ENCODE results near the gene PIGB. TPM values are rescaled to one million over a fixed set of nuclear protein-coding genes. Genes with fewer than 3 reads are reported as not detected.

Gene PIGB
- total RNA-seq, 4 donors from 2014 or later, result 5.9 to 16.5 (median 13.0) TPM

DNA sequence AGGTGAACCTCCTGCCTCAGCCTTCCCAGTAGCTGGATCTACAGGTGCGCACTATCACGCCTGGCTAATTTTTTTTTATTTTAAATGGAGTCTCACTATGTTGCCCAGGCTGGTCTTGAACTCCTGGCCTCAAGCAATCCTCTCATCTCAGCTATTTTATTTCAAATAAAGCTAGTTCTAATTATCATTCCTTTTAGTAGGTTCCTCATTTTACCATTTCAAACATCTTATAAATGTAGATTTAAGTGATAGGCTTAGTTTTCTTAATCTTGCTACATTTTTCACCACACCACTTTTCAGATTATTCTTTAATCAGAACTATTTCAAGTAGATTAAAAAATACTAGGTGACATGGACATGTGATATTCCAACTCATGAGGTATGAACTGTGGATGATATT, 30.3 kb downstream of the PIGB start:
- Histone ChIP-seq H3K36me3 (peaks cover 0 to 28% (median 0%) of the 10 kb centered on the region in 3 donors), H3K4me3 (no peak overlapping the region), H3K9me3 (no peaks in the 10 kb centered on the region), H3K4me1 (peaks cover 0 to 4% (median 0%) of the 10 kb centered on the region in 3 donors), H3K27me3 (no peaks in the 10 kb centered on the region), H3K27ac (no peak overlapping the region)
- DNase-seq, result no peak
- no peak for TF ChIP-seq POLR2A (IDR thresholded peaks at IDR 0.05)
- TF ChIP-seq, protein P1, sequence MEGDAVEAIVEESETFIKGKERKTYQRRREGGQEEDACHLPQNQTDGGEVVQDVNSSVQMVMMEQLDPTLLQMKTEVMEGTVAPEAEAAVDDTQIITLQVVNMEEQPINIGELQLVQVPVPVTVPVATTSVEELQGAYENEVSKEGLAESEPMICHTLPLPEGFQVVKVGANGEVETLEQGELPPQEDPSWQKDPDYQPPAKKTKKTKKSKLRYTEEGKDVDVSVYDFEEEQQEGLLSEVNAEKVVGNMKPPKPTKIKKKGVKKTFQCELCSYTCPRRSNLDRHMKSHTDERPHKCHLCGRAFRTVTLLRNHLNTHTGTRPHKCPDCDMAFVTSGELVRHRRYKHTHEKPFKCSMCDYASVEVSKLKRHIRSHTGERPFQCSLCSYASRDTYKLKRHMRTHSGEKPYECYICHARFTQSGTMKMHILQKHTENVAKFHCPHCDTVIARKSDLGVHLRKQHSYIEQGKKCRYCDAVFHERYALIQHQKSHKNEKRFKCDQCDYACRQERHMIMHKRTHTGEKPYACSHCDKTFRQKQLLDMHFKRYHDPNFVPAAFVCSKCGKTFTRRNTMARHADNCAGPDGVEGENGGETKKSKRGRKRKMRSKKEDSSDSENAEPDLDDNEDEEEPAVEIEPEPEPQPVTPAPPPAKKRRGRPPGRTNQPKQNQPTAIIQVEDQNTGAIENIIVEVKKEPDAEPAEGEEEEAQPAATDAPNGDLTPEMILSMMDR (IDR thresholded peaks at IDR 0.05), result no peak
- WGBS, 2 donors, result 96 to 97% methylated on average over 2 of the region's 2 CpGs
- intact Hi-C loops (cut with DNase I), result no loop called here

DNA sequence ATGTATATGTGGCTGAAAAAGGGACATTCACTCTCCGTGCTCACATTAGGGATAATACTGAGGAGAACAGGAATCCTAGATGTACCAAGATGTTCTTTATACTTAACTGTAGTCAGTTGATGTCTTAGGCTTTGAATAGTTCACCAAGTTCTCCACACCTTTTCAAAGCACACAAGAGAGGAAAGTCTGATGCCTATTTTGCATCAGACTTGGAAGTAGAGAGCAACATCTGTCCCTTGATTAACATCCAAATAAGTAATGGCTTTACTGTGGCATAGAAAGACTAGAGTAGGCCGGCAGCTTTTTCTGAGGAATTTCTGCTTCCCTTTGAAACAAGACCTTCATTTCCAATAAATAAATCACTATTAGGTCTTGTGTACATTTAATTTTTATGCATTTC, 34.0 kb downstream of the PIGB start:
- peaks cover 0 to 51% (median 0%) of the 10 kb centered on the region in 3 donors for H3K36me3 ChIP-seq
- no peak overlapping the region for H3K27ac ChIP-seq
- H3K27me3 ChIP-seq, result no peaks in the 10 kb centered on the region
- intact Hi-C loops (cut with DNase I), result no loop called here
- no peak for DNase-seq
- H3K4me3 ChIP-seq, result no peak overlapping the region
- no peak for TF ChIP-seq POLR2A (IDR thresholded peaks at IDR 0.05)
- TF ChIP-seq, protein P1 (IDR thresholded peaks at IDR 0.05), result no peak
- 56 to 73% methylated on average over 2 of the region's 2 CpGs for WGBS, 2 donors
- H3K9me3 ChIP-seq, result no peaks in the 10 kb centered on the region
- H3K4me1 ChIP-seq, result no peaks in the 10 kb centered on the region

DNA sequence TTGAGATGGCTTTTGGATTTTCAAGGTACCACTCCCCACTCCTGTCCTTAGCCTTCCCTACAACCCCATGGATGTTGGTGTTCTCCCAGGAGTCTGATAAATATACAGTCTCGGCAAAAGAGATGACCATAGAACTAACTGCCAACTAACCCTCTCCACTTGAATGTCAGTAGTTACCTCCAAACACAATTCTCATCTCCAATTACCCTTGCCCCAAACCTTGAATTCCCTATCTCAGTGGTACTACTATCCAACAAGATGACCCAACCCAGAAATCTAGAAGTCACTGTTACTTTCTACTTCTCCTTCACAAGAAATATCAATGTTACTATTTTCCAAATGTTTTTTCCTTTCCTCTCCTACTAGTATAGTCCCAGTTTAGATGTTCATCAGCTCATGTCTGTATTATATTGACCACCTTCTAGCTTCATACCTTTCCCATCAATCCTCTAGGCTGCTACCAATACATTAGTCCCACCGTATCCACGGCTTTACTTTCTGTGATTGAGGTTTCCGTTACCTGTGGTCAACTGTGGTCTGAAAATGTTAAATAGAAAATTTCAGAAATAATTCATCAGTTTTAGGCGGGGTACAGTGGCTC, 38.1 kb downstream of the PIGB start:
- Histone ChIP-seq H3K4me3 (no peak overlapping the region), H3K36me3 (peaks cover 0 to 61% (median 0%) of the 10 kb centered on the region in 3 donors), H3K27ac (no peak overlapping the region), H3K9me3 (no peaks in the 10 kb centered on the region), H3K4me1 (no peaks in the 10 kb centered on the region), H3K27me3 (no peaks in the 10 kb centered on the region)
- no peak for TF ChIP-seq POLR2A (IDR thresholded peaks at IDR 0.05)
- TF ChIP-seq, protein P1 (IDR thresholded peaks at IDR 0.05), result no peak
- no peak for DNase-seq
- intact Hi-C loops (cut with DNase I), result no loop called here
- 93 to 96% methylated on average over 4 to 5 of the region's 5 CpGs for WGBS, 2 donors

DNA sequence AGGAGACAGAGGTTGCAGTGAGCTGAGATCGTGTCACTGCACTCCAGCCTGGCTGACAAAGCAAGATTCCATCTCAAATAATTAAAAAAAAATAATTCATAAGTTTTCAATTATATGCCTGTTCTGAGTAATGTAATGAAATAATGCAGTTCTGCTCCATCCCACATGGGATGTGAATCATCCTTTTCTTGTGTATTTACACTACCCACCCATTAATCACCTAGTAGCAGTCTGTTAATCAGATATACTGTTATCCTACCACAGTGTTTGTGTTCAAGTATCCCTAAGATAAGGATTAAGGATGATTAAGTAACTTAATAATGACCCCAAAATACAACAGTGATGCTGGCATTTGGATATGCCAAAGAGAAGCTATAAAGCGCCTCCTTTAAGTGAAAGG, 38.8 kb downstream of the PIGB start:
- Histone ChIP-seq H3K4me3 (no peak overlapping the region), H3K27me3 (no peaks in the 10 kb centered on the region), H3K36me3 (peaks cover 0 to 59% (median 0%) of the 10 kb centered on the region in 3 donors), H3K27ac (no peak overlapping the region), H3K4me1 (no peaks in the 10 kb centered on the region), H3K9me3 (no peaks in the 10 kb centered on the region)
- TF ChIP-seq, protein P1 (IDR thresholded peaks at IDR 0.05), result no peak
- TF ChIP-seq POLR2A (IDR thresholded peaks at IDR 0.05), result no peak
- intact Hi-C loops (cut with DNase I), result no loop called here
- WGBS, 2 donors, result 79 to 84% methylated on average over 2 of the region's 2 CpGs
- DNase-seq, result no peak

DNA sequence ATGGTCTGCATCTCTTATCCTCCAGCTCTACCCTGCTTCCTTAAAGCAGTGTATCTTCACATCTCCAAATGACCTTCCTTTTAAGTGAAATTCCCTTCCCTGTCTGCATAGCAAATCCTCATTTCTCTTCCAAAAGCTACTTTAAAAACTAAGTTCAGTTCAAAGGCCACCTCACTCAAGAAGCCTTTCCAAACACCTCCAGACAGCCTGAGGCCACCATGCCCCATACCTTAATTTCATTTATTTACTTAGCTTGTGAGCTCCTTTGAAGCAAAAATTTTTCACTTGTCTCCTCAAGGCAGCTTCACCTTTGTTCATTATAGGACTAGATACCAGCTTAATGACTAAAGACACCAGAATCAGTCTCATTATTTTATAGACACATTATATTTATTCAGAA, 39.4 kb downstream of the PIGB start:
- TF ChIP-seq, protein P1 (IDR thresholded peaks at IDR 0.05), result no peak
- no peak for TF ChIP-seq POLR2A (IDR thresholded peaks at IDR 0.05)
- no peak overlapping the region for H3K27ac ChIP-seq
- no peaks in the 10 kb centered on the region for H3K9me3 ChIP-seq
- no peak for DNase-seq
- no peak overlapping the region for H3K4me3 ChIP-seq
- intact Hi-C loops (cut with DNase I), result no loop called here
- peaks cover 0 to 62% (median 0%) of the 10 kb centered on the region in 3 donors for H3K36me3 ChIP-seq
- H3K27me3 ChIP-seq, result no peaks in the 10 kb centered on the region
- H3K4me1 ChIP-seq, result no peaks in the 10 kb centered on the region

All from esophagus squamous epithelium (tissue), 5 donors.